GM12878 (cell line): ENCODE measurements around the gene ZNF462. TPM values are rescaled to one million over a fixed set of nuclear protein-coding genes. Genes with fewer than 3 reads are reported as not detected.
"Not testable (repeated sequence)": the region's sequence is repeated elsewhere in the genome, so short reads cannot be mapped to it uniquely, and the experiment has no call there.

Source experiments
- ATAC-seq: fragments of 200-7000 bp; cut with Tn5 transposase; 3 replicates; pipeline ENCODE4 v1.9.1; 2020; ENCODE audit warnings: mild to moderate bottlenecking, moderate library complexity
- BruUV-seq: library from RNA; stranded (reverse); fragments of 400-500 nt; replicated peaks from 2 replicates; lab custom pipeline; 2021; lab: Mats Ljungman, UMichigan
- CTCF ChIA-PET: fragments of 300-600 bp; sonication (Branson Sonifier 250); formaldehyde crosslinking; extraction: SDS; loops from one replicate; lab custom pipeline; 2021; ENCODE audit warnings: inconsistent platforms; lab: Yijun Ruan, JAX
- POLR2A ChIA-PET: fragments of 350-600 bp; formaldehyde crosslinking; extraction: SDS; loops from one replicate; lab custom pipeline; 2021; ENCODE audit warnings: inconsistent platforms; lab: Charles Lee
- RAD21 ChIA-PET: fragments of 300-600 bp; sonication (Branson Sonifier 250); formaldehyde crosslinking; loops from one replicate; lab custom pipeline; 2023; ENCODE audit warnings: antibody characterized with exemption; ENCODE audit not compliant: unreplicated experiment; lab: Charles Lee
- SMC1A ChIA-PET: fragments of 300-600 bp; sonication (Branson Sonifier 250); formaldehyde crosslinking; loops from one replicate; lab custom pipeline; 2023; ENCODE audit not compliant: unreplicated experiment, uncharacterized antibody; lab: Charles Lee
- DNase-seq: peaks from one replicate; pipeline ENCODE4 v3.0.0-alpha.2; 2011; ENCODE audit warnings: low read depth, low spot score
- FAIRE-seq: peaks from 3 replicates; lab custom pipeline; 2011; peaks lifted over from hg19 to GRCh38; lab: Jason Lieb, UNC
- H2AFZ ChIP-seq: 2 replicates; pipeline ENCODE4 v1.6.0; 2011; ENCODE audit warnings: low read depth, low read length, control low read depth; ENCODE audit not compliant: control insufficient read depth
- H3K27ac ChIP-seq: 2 replicates; pipeline ENCODE4 v1.5.1; 2011; ENCODE audit warnings: control low read depth; ENCODE audit not compliant: control insufficient read depth, insufficient read depth
- H3K27me3 ChIP-seq, 2 experiments: replicated peaks in 1 of 2; 2 replicates each; pipeline versions ENCODE4 v1.6.0 to v1.6.1; 2011; ENCODE audit warnings: low read length in 1 of 2; ENCODE audit not compliant: control insufficient read depth in 2 of 2, insufficient read depth in 2 of 2
- H3K36me3 ChIP-seq, 2 experiments: 2 replicates each; pipeline ENCODE4 v1.5.1; 2011; ENCODE audit warnings: low read length in 1 of 2; ENCODE audit not compliant: control insufficient read depth in 2 of 2, insufficient read depth in 2 of 2
- H3K4me1 ChIP-seq: 2 replicates; pipeline ENCODE4 v1.6.1; 2011; ENCODE audit warnings: mild to moderate bottlenecking, low read length, moderate library complexity, mixed read lengths; ENCODE audit not compliant: control insufficient read depth, insufficient read depth
- H3K4me2 ChIP-seq: 2 replicates; pipeline ENCODE4 v1.6.0; 2011; ENCODE audit warnings: control low read depth; ENCODE audit not compliant: control insufficient read depth, insufficient read depth
- H3K4me3 ChIP-seq: fragments of 200-600 bp; sonication (generic); 2 replicates; pipeline ENCODE4 v1.5.1; 2016
- H3K79me2 ChIP-seq: 2 replicates; pipeline ENCODE4 v1.6.0; 2011; ENCODE audit warnings: low read length; ENCODE audit not compliant: control insufficient read depth, insufficient read depth
- H3K9ac ChIP-seq: 2 replicates; pipeline ENCODE4 v1.8.0; 2011; ENCODE audit warnings: low read length, control low read depth, mixed read lengths; ENCODE audit not compliant: control insufficient read depth, insufficient read depth
- H3K9me3 ChIP-seq: replicated peaks from 3 replicates; pipeline ENCODE4 v1.5.1; 2011; ENCODE audit warnings: mild to moderate bottlenecking, low read length; ENCODE audit not compliant: control insufficient read depth, insufficient read depth
- H4K20me1 ChIP-seq: 2 replicates; pipeline ENCODE4 v1.6.0; 2011; ENCODE audit not compliant: control insufficient read depth, insufficient read depth
- ATF7 ChIP-seq: fragments of 450-650 bp; IDR thresholded peaks from 2 replicates; pipeline ENCODE4 v1.6.1; 2016; ENCODE audit warnings: low read depth, mild to moderate bottlenecking
- BRCA1 ChIP-seq: IDR thresholded peaks from 2 replicates; pipeline ENCODE4 v1.6.1; 2011; ENCODE audit warnings: low read depth, low read length, improper control_type of control experiment
- CBFB ChIP-seq: IDR thresholded peaks from 2 replicates; pipeline ENCODE4 v1.6.1; 2016; ENCODE audit warnings: antibody characterized with exemption, low read depth
- CREB1 ChIP-seq: IDR thresholded peaks from 2 replicates; pipeline ENCODE4 v1.6.1; 2012; ENCODE audit warnings: low read depth, mild to moderate bottlenecking, inconsistent platforms
- ESRRA ChIP-seq: IDR thresholded peaks from 2 replicates; pipeline ENCODE4 v1.6.1; 2012; ENCODE audit warnings: mild to moderate bottlenecking, low read length, improper control_type of control experiment
- GABPA ChIP-seq: IDR thresholded peaks from 2 replicates; pipeline ENCODE4 v1.6.1; 2014; ENCODE audit warnings: antibody characterized with exemption, low read depth, mild to moderate bottlenecking, inconsistent platforms
- IKZF2 ChIP-seq, 2 experiments: fragments of 450-650 bp; IDR thresholded peaks; 2 replicates each; pipeline ENCODE4 v1.6.1; 2017; ENCODE audit warnings: mild to moderate bottlenecking in 2 of 2, moderate library complexity in 2 of 2
- KDM1A ChIP-seq: fragments of 200-600 bp; sonication (generic); IDR thresholded peaks from 2 replicates; pipeline ENCODE4 v1.6.1; 2016; ENCODE audit warnings: borderline replicate concordance
- NR2F1 ChIP-seq: fragments of 450-650 bp; conservative IDR thresholded peaks from 2 replicates; pipeline ENCODE4 v1.6.1; 2017; ENCODE audit warnings: mild to moderate bottlenecking
- POU2F2 ChIP-seq: IDR thresholded peaks from 3 replicates; pipeline ENCODE4 v1.6.1; 2011; ENCODE audit warnings: low read depth, mild to moderate bottlenecking, low read length, borderline replicate concordance
- SUPT20H ChIP-seq: IDR thresholded peaks from 2 replicates; pipeline ENCODE4 v1.6.1; 2011; ENCODE audit warnings: low read depth, mild to moderate bottlenecking, low read length, moderate library complexity, borderline replicate concordance; ENCODE audit not compliant: control insufficient read depth
- ZNF24 ChIP-seq: fragments of 450-650 bp; IDR thresholded peaks from 2 replicates; pipeline ENCODE4 v1.6.1; 2017; ENCODE audit warnings: antibody characterized with exemption, mild to moderate bottlenecking
- ZNF622 ChIP-seq: fragments of 450-650 bp; IDR thresholded peaks from 2 replicates; pipeline ENCODE4 v1.6.1; 2017; ENCODE audit warnings: mild to moderate bottlenecking, inconsistent platforms
- WGBS: methylation state at CpG from one replicate; pipeline ENCODE4 v1.1.6; 2016; ENCODE audit warnings: low lambda C conversion rate; ENCODE audit not compliant: insufficient replicate concordance, insufficient coverage; ENCODE audit errors: missing lambda C conversion rate; 5-methylcytosine and 5-hydroxymethylcytosine counted together
- in situ Hi-C: fragments of 300-500 bp; cut with MboI; formaldehyde crosslinking; loops from 9 replicates; pipeline ENCODE4 v1.14.3; 2018; ENCODE audit warnings: mixed read lengths
- intact Hi-C: fragments of 100-400 bp; cut with micrococcal nuclease; formaldehyde crosslinking; loops from one replicate; pipeline ENCODE4 v1.14.2; 2022; ENCODE audit not compliant: unreplicated experiment
- polyA plus RNA-seq, 11 experiments: library from polyadenylated mRNA; depleted of rRNA in 4 of 11; unstranded in 6 of 11; stranded (reverse) in 5 of 11; fragments of >200 nt; fragmentation: Nextera tagmentation in 4 of 11; fragmentation: Illumina TruSeq in 1 of 11; extraction: Ambion mirVana in 4 of 11; extraction: Trizol in 1 of 11; gene quantifications; 1 replicate in 1 of 11; 2 replicates in 10 of 11; pipeline versions ENCODE4 v1.2.1 to v1.2.3, GENCODE V29; 2011 to 2016; ENCODE audit warnings: inconsistent platforms in 2 of 11, missing spikeins in 2 of 11, low read depth in 1 of 11
- total RNA-seq, 4 experiments: library from RNA; depleted of rRNA in 3 of 4; stranded (reverse); fragments of >200 nt in 3 of 4; fragmentation: Illumina TruSeq in 1 of 4; extraction: Trizol in 1 of 4; gene quantifications; 2 replicates each; pipeline versions ENCODE4 v1.2.1 to v1.2.3, GENCODE V29; 2013 to 2021
- TF ChIP-seq, protein P1 (sequence below): fragments of 450-650 bp; IDR thresholded peaks from 2 replicates; pipeline ENCODE4 v1.6.1; 2017; ENCODE audit warnings: mild to moderate bottlenecking, moderate library complexity

ZNF462 gene
- total and polyA plus RNA-seq, 10 of the 15 experiments (the other 5 are each of a cell fraction or from before 2014, with no cell fraction given): 0.27 to 13.7 (median 0.55) TPM

DNA sequence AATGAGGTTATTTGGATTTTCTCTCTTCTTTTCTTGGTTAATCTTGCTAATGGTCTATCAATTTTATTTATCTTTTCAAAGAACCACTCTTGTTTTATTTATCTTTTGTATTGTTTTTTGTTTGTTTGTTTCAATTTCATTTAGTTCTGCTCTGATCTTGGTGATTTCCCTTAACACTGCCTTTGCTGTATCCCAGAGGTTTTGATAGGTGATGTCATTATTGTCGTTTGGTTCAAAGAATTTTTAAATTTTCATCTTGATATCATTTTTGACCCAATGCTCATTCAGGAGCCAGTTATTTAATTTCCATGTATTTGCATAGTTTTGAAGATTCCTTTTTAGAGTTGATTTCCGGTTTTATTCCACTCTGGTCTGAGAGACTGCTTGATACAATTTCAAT lies 126.9 kb downstream of the ZNF462 start:
- RAD21 ChIA-PET: not testable (repeated sequence)

DNA sequence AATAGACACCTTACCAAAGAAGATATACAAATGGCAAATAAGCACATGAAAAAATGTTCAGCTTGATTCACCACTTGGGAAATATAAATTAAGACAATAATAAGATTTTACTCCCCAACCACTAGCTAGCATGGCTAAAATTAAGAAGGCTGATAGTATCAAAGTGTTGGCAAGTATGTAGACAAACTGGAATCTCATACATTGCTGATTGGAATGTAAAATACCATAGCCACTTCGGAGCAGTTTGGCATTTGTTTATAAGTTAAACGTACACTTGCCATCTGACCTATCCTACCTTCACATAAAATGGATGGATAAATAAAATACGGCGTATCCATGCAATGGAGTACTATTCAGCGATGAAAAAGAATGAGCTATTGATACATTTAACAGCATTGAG lies 129.2 kb downstream of the ZNF462 start:
- 46% methylated on average over 5 of the region's 5 CpGs for WGBS
- no peak overlapping the region for H2AFZ ChIP-seq
- in situ Hi-C loops: no loop called here
- intact Hi-C loops: no loop called here
- H3K36me3 ChIP-seq: no peaks in the 10 kb centered on the region
- no peak overlapping the region for H3K27ac ChIP-seq
- ChIA-PET SMC1A (interaction anchor here (0.8 to 1.5 kb wide), 6 partner anchors 11 to 99 kb away, joined by 3 to 7 read pairs (median 3); no protein-coding TSS in a partner anchor), CTCF (interaction anchor here (0.5 to 1.5 kb wide), 3 partner anchors 21 to 239 kb away, joined by 3 read pairs; no protein-coding TSS in a partner anchor), POLR2A (interaction anchor here (0.5 kb wide), 1 partner anchor 191 kb away, joined by 3 read pairs; no protein-coding TSS in a partner anchor), RAD21 (no interaction called here)
- H3K27me3 ChIP-seq: no peaks in the 10 kb centered on the region
- H3K9me3 ChIP-seq: no peaks in the 10 kb centered on the region; the same call in 2 of the 3 replicates
- H3K4me2 ChIP-seq: no peak overlapping the region
- H3K79me2 ChIP-seq: no peaks in the 10 kb centered on the region
- H3K4me1 ChIP-seq: no peaks in the 10 kb centered on the region
- no TSS peak for BruUV-seq
- H4K20me1 ChIP-seq: no peaks in the 10 kb centered on the region
- H3K4me3 ChIP-seq: no peak overlapping the region
- H3K9ac ChIP-seq: no peak overlapping the region
- no peak for FAIRE-seq
- DNase-seq: no peak
- no peak for ATAC-seq
- TF ChIP-seq GABPA (no peak), KDM1A (no peak), ZNF24 (no peak), POU2F2 (no peak), SUPT20H (no peak), CBFB (no peak), CREB1 (no peak), NR2F1 (no peak), IKZF2 (IDR thresholded peaks at IDR 0.05) (no peak), BRCA1 (no peak), ZNF622 (no peak), ESRRA (no peak)
- TF ChIP-seq, protein P1, sequence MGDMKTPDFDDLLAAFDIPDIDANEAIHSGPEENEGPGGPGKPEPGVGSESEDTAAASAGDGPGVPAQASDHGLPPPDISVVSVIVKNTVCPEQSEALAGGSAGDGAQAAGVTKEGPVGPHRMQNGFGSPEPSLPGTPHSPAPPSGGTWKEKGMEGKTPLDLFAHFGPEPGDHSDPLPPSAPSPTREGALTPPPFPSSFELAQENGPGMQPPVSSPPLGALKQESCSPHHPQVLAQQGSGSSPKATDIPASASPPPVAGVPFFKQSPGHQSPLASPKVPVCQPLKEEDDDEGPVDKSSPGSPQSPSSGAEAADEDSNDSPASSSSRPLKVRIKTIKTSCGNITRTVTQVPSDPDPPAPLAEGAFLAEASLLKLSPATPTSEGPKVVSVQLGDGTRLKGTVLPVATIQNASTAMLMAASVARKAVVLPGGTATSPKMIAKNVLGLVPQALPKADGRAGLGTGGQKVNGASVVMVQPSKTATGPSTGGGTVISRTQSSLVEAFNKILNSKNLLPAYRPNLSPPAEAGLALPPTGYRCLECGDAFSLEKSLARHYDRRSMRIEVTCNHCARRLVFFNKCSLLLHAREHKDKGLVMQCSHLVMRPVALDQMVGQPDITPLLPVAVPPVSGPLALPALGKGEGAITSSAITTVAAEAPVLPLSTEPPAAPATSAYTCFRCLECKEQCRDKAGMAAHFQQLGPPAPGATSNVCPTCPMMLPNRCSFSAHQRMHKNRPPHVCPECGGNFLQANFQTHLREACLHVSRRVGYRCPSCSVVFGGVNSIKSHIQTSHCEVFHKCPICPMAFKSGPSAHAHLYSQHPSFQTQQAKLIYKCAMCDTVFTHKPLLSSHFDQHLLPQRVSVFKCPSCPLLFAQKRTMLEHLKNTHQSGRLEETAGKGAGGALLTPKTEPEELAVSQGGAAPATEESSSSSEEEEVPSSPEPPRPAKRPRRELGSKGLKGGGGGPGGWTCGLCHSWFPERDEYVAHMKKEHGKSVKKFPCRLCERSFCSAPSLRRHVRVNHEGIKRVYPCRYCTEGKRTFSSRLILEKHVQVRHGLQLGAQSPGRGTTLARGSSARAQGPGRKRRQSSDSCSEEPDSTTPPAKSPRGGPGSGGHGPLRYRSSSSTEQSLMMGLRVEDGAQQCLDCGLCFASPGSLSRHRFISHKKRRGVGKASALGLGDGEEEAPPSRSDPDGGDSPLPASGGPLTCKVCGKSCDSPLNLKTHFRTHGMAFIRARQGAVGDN: no peak

More for the DNA sequence above, 126.9 kb downstream of the ZNF462 start:
- SMC1A ChIA-PET: interaction anchor here (1.1 kb wide), 1 partner anchor 45 kb away, joined by 3 read pairs; no protein-coding TSS in a partner anchor
- H3K27me3 ChIP-seq, H4K20me1 ChIP-seq, BruUV-seq, POLR2A ChIA-PET, H3K27ac ChIP-seq, FAIRE-seq, H3K79me2 ChIP-seq, H3K4me3 ChIP-seq, in situ Hi-C loops, H2AFZ ChIP-seq, DNase-seq, H3K4me1 ChIP-seq, CTCF ChIA-PET, H3K9me3 ChIP-seq, ATAC-seq, intact Hi-C loops, H3K36me3 ChIP-seq, H3K9ac ChIP-seq, H3K4me2 ChIP-seq: not testable (repeated sequence)
- 3% methylated on average over 2 of the region's 2 CpGs for WGBS
- TF ChIP-seq ATF7: peak; percentile 20; the same call in 1 of the 2 replicates
